Measurements from ENCODE around the gene BACH1. TPM values are rescaled to one million over a fixed set of nuclear protein-coding genes. Genes with fewer than 3 reads are reported as not detected.

Gene BACH1
- polyA plus RNA-seq, 1 of the 3 experiments (the other 2 are of a cell fraction) = 18.1 TPM

- Histone ChIP-seq H3K9me2 (no peaks in the 10 kb centered on the region), H3K4me3 (ENCODE audit: low read depth in 2 of 2, low read length in 1 of 2) (no peak overlapping the region), H3K79me2 (ENCODE audit: insufficient read depth) (no peaks in the 10 kb centered on the region), H3F3A (replicated peaks; ENCODE audit: insufficient read depth) (peaks cover 2% of the 10 kb centered on the region), H4K20me1 (ENCODE audit: insufficient read depth) (no peaks in the 10 kb centered on the region), H3K27me3 (ENCODE audit: insufficient read depth) (no peaks in the 10 kb centered on the region), H3K4me1 (ENCODE audit: control insufficient read depth in 1 of 2, insufficient read depth in 2 of 2, low read depth in 1 of 2, low read length in 1 of 2) (peaks cover 0 to 6% of the 10 kb centered on the region in 2 experiments; a peak in 1 of 4 replicates), H3K9ac (no peak overlapping the region), H3K27ac (ENCODE audit: low read depth in 2 of 2, low read length in 1 of 2) (no peak overlapping the region), H3K9me3 (no peaks in the 10 kb centered on the region), H3K36me3 (replicated peaks in 1 of 2; ENCODE audit: control insufficient read depth in 1 of 2, insufficient read depth in 2 of 2, low read length in 1 of 2) (peaks cover 0 to 3% of the 10 kb centered on the region in 2 experiments), H3K4me2 (no peak overlapping the region), H2AFZ (ENCODE audit: low read depth) (no peak overlapping the region)
- TF ChIP-seq, protein P1, sequence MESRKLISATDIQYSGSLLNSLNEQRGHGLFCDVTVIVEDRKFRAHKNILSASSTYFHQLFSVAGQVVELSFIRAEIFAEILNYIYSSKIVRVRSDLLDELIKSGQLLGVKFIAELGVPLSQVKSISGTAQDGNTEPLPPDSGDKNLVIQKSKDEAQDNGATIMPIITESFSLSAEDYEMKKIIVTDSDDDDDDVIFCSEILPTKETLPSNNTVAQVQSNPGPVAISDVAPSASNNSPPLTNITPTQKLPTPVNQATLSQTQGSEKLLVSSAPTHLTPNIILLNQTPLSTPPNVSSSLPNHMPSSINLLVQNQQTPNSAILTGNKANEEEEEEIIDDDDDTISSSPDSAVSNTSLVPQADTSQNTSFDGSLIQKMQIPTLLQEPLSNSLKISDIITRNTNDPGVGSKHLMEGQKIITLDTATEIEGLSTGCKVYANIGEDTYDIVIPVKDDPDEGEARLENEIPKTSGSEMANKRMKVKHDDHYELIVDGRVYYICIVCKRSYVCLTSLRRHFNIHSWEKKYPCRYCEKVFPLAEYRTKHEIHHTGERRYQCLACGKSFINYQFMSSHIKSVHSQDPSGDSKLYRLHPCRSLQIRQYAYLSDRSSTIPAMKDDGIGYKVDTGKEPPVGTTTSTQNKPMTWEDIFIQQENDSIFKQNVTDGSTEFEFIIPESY (IDR thresholded peaks at IDR 0.05; ENCODE audit: borderline replicate concordance, low read depth) = no peak
- TF ChIP-seq REST (IDR thresholded peaks at IDR 0.05; ENCODE audit: low read depth, low read length) (no peak), CTCF (IDR thresholded peaks at IDR 0.05) (no peak), MXI1 (IDR thresholded peaks at IDR 0.05; ENCODE audit: low read depth, low read length) (no peak), EP300 (IDR thresholded peaks at IDR 0.05; ENCODE audit: borderline replicate concordance in 1 of 2, low read depth in 1 of 2, low read length in 1 of 2) (no peak), FOSL2 (IDR thresholded peaks at IDR 0.05; ENCODE audit: borderline replicate concordance, low read depth) (no peak), PBX3 (IDR thresholded peaks at IDR 0.05) (no peak), POLR2AphosphoS5 (IDR thresholded peaks at IDR 0.05; ENCODE audit: low read depth, low read length) (no peak), FOXJ3 (CRISPR knock-in tag; IDR thresholded peaks at IDR 0.05) (no peak), GABPA (IDR thresholded peaks at IDR 0.05; ENCODE audit: low read depth) (no peak), TEAD4 (IDR thresholded peaks at IDR 0.05; ENCODE audit: borderline replicate concordance, insufficient read depth) (no peak), TAF1 (IDR thresholded peaks at IDR 0.05; ENCODE audit: borderline replicate concordance, low read depth, low read length) (no peak), EZH2phosphoT487 (IDR thresholded peaks at IDR 0.05; ENCODE audit: borderline replicate concordance, low read depth) (no peak), TCF12 (IDR thresholded peaks at IDR 0.05) (no peak), NRF1 (IDR thresholded peaks at IDR 0.05; ENCODE audit: low read depth, low read length) (no peak), SIN3A (IDR thresholded peaks at IDR 0.05; ENCODE audit: borderline replicate concordance, low read depth, low read length) (no peak)
- TF ChIP-seq, protein P2, sequence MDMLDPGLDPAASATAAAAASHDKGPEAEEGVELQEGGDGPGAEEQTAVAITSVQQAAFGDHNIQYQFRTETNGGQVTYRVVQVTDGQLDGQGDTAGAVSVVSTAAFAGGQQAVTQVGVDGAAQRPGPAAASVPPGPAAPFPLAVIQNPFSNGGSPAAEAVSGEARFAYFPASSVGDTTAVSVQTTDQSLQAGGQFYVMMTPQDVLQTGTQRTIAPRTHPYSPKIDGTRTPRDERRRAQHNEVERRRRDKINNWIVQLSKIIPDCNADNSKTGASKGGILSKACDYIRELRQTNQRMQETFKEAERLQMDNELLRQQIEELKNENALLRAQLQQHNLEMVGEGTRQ (IDR thresholded peaks at IDR 0.05; ENCODE audit: borderline replicate concordance, low read depth, low read length) = no peak
- CTCF ChIA-PET = interaction anchor here (1.2 to 1.5 kb wide), 2 partner anchors 9 to 81 kb away, joined by 4 to 6 read pairs; no protein-coding TSS in a partner anchor
- DNase-seq = no peak
- POLR2A ChIA-PET = no interaction called here
Measured at GRCh38 chr21:29267666-29268065, 31.1 kb upstream of the BACH1 start.
